Activated naive CD4-positive, alpha-beta T cell treated with anti-CD3 and anti-CD28 coated beads, Interleukin-2, amount 10 ng/mL, durations not matched to agents 7 days and 5 days (primary cell): ENCODE data around the gene PCBP3.
A peak's percentile ranks its signal among the peaks of the same experiment; 100 is the strongest.

Experiments used
- CTCF ChIA-PET: fragments of 350-600 bp; sonication (Branson Sonifier 250); formaldehyde crosslinking; loops from one replicate; lab custom pipeline; 2021; ENCODE audit warnings: antibody characterized with exemption; lab: Charles Lee
- DNase-seq: peaks from one replicate; pipeline ENCODE4 v3.0.0-alpha.2; 2020
- H3K27ac Mint-ChIP-seq: one replicate; pipeline ENCODE4 v1.8.0; 2021; ENCODE audit warnings: mild to moderate bottlenecking, moderate library complexity, mixed read lengths
- H3K27me3 Mint-ChIP-seq: one replicate; pipeline ENCODE4 v1.8.0; 2021; ENCODE audit warnings: mild to moderate bottlenecking, mixed read lengths
- H3K36me3 Mint-ChIP-seq: one replicate; pipeline ENCODE4 v1.8.0; 2021; ENCODE audit warnings: mixed read lengths
- H3K4me1 Mint-ChIP-seq: one replicate; pipeline ENCODE4 v1.8.0; 2021; ENCODE audit warnings: mixed read lengths
- H3K4me3 Mint-ChIP-seq: one replicate; pipeline ENCODE4 v1.8.0; 2021; ENCODE audit warnings: mild to moderate bottlenecking, moderate library complexity, mixed read lengths
- H3K9me3 Mint-ChIP-seq: one replicate; pipeline ENCODE4 v1.8.0; 2021; ENCODE audit warnings: mixed read lengths

Gene PCBP3

GRCh38 chr21:45963232-45963570, 319.7 kb downstream of the PCBP3 start:
- peaks cover 28% of the 10 kb centered on the region for H3K9me3 Mint-ChIP-seq

GRCh38 chr21:45964649-45965048, 321.1 kb downstream of the PCBP3 start:
- CTCF ChIA-PET: no interaction called here
- DNase-seq: no peak
- Mint-ChIP-seq H3K27me3 (peaks cover 36% of the 10 kb centered on the region), H3K27ac (no peak overlapping the region), H3K9me3 (peaks cover 28% of the 10 kb centered on the region), H3K36me3 (peaks cover 3% of the 10 kb centered on the region), H3K4me3 (no peak overlapping the region), H3K4me1 (no peaks in the 10 kb centered on the region)

More at GRCh38 chr21:45963232-45963570, 319.7 kb downstream of the PCBP3 start:
- DNase-seq: no peak
- Mint-ChIP-seq H3K4me3 (no peak overlapping the region), H3K36me3 (peaks cover 3% of the 10 kb centered on the region), H3K4me1 (peaks cover under 1% of the 10 kb centered on the region), H3K27ac (no peak overlapping the region), H3K27me3 (peaks cover 46% of the 10 kb centered on the region)
- CTCF ChIA-PET: no interaction called here

GRCh38 chr21:45965084-45965809, 321.7 kb downstream of the PCBP3 start:
- H3K9me3 Mint-ChIP-seq: peaks cover 28% of the 10 kb centered on the region
- peaks cover 30% of the 10 kb centered on the region for H3K27me3 Mint-ChIP-seq
- H3K27ac Mint-ChIP-seq: no peak overlapping the region
- peaks cover 3% of the 10 kb centered on the region for H3K36me3 Mint-ChIP-seq
- CTCF ChIA-PET: no interaction called here
- no peaks in the 10 kb centered on the region for H3K4me1 Mint-ChIP-seq
- DNase-seq: no peak
- no peak overlapping the region for H3K4me3 Mint-ChIP-seq

- no peak overlapping the region for H3K4me3 Mint-ChIP-seq
- no peaks in the 10 kb centered on the region for H3K4me1 Mint-ChIP-seq
- peaks cover 2% of the 10 kb centered on the region for H3K36me3 Mint-ChIP-seq
- no peak for DNase-seq
- CTCF ChIA-PET: no interaction called here
- H3K27ac Mint-ChIP-seq: no peak overlapping the region
- peaks cover 18% of the 10 kb centered on the region for H3K9me3 Mint-ChIP-seq
- peaks cover 33% of the 10 kb centered on the region for H3K27me3 Mint-ChIP-seq
These were observed 323.4 kb downstream of the PCBP3 start for GRCh38 chr21:45966791-45967394.

- H3K4me1 Mint-ChIP-seq: peaks cover 4% of the 10 kb centered on the region
- H3K27ac Mint-ChIP-seq: no peak overlapping the region
- no peaks in the 10 kb centered on the region for H3K36me3 Mint-ChIP-seq
- DNase-seq: no peak
- H3K9me3 Mint-ChIP-seq: no peaks in the 10 kb centered on the region
- H3K4me3 Mint-ChIP-seq: no peak overlapping the region
- CTCF ChIA-PET: interaction anchor here (0.6 to 0.8 kb wide), 2 partner anchors 383 to 632 kb away, joined by 3 to 4 read pairs; no protein-coding TSS in a partner anchor
- peaks cover 48% of the 10 kb centered on the region for H3K27me3 Mint-ChIP-seq
These were observed 326.6 kb downstream of the PCBP3 start for GRCh38 chr21:45969921-45970673.

GRCh38 chr21:45970674-45971615, 327.4 kb downstream of the PCBP3 start:
- CTCF ChIA-PET: interaction anchor here (0.8 kb wide), 1 partner anchor 631 kb away, joined by 3 read pairs; no protein-coding TSS in a partner anchor
- Mint-ChIP-seq H3K4me3 (no peak overlapping the region), H3K27ac (no peak overlapping the region), H3K4me1 (peaks cover 8% of the 10 kb centered on the region), H3K9me3 (no peaks in the 10 kb centered on the region), H3K27me3 (peaks cover 56% of the 10 kb centered on the region), H3K36me3 (no peaks in the 10 kb centered on the region)
- peak; percentile 64 for DNase-seq

GRCh38 chr21:45971616-45972352, 328.3 kb downstream of the PCBP3 start:
- Mint-ChIP-seq H3K27ac (no peak overlapping the region), H3K36me3 (no peaks in the 10 kb centered on the region), H3K9me3 (no peaks in the 10 kb centered on the region), H3K4me1 (peaks cover 8% of the 10 kb centered on the region), H3K27me3 (peaks cover 65% of the 10 kb centered on the region), H3K4me3 (no peak overlapping the region)
- CTCF ChIA-PET: interaction anchor here (2.5 kb wide), 1 partner anchor 172 kb away, joined by 9 read pairs; no protein-coding TSS in a partner anchor
- no peak for DNase-seq

- DNase-seq: no peak
- CTCF ChIA-PET: interaction anchor here (2.5 kb wide), 1 partner anchor 171 kb away, joined by 9 read pairs; no protein-coding TSS in a partner anchor
- Mint-ChIP-seq H3K36me3 (no peaks in the 10 kb centered on the region), H3K9me3 (no peaks in the 10 kb centered on the region), H3K4me3 (no peak overlapping the region), H3K27me3 (peaks cover 70% of the 10 kb centered on the region), H3K4me1 (peaks cover 8% of the 10 kb centered on the region), H3K27ac (no peak overlapping the region)
These were observed 328.8 kb downstream of the PCBP3 start for GRCh38 chr21:45972353-45972715.

GRCh38 chr21:45972716-45973474, 329.4 kb downstream of the PCBP3 start:
- H3K9me3 Mint-ChIP-seq: no peaks in the 10 kb centered on the region
- DNase-seq: no peak
- no peaks in the 10 kb centered on the region for H3K36me3 Mint-ChIP-seq
- H3K4me1 Mint-ChIP-seq: peaks cover 8% of the 10 kb centered on the region
- H3K27ac Mint-ChIP-seq: no peak overlapping the region
- no peak overlapping the region for H3K4me3 Mint-ChIP-seq
- CTCF ChIA-PET: interaction anchor here (0.8 to 2.5 kb wide), 4 partner anchors 10 to 306 kb away, joined by 3 to 9 read pairs (median 4); no protein-coding TSS in a partner anchor
- H3K27me3 Mint-ChIP-seq: peaks cover 73% of the 10 kb centered on the region

- H3K4me1 Mint-ChIP-seq: peaks cover 12% of the 10 kb centered on the region
- DNase-seq: peak; percentile 85
- peak overlapping the region; percentile 77 for H3K4me3 Mint-ChIP-seq
- H3K9me3 Mint-ChIP-seq: no peaks in the 10 kb centered on the region
- no peaks in the 10 kb centered on the region for H3K36me3 Mint-ChIP-seq
- H3K27ac Mint-ChIP-seq: no peak overlapping the region
- H3K27me3 Mint-ChIP-seq: peaks cover 78% of the 10 kb centered on the region
- CTCF ChIA-PET: interaction anchor here (0.6 to 2.5 kb wide), 6 partner anchors 9 to 530 kb away, joined by 3 to 9 read pairs (median 4); no protein-coding TSS in a partner anchor
These were observed 330.0 kb downstream of the PCBP3 start for GRCh38 chr21:45973475-45974072.

GRCh38 chr21:45974073-45975019, 330.8 kb downstream of the PCBP3 start:
- no peaks in the 10 kb centered on the region for H3K36me3 Mint-ChIP-seq
- H3K4me3 Mint-ChIP-seq: peak overlapping the region; percentile 77
- no peak overlapping the region for H3K27ac Mint-ChIP-seq

More at GRCh38 chr21:45974073-45975019, 330.8 kb downstream of the PCBP3 start:
- Mint-ChIP-seq H3K27me3 (peaks cover 84% of the 10 kb centered on the region), H3K9me3 (no peaks in the 10 kb centered on the region), H3K4me1 (peaks cover 12% of the 10 kb centered on the region)
- CTCF ChIA-PET: interaction anchor here (0.6 to 2.5 kb wide), 6 partner anchors 8 to 531 kb away, joined by 3 to 9 read pairs (median 4); no protein-coding TSS in a partner anchor
- no peak for DNase-seq
